HCT116 (cell line): Measurements from ENCODE around the gene SOX6. TPM values are rescaled to one million over a fixed set of nuclear protein-coding genes. Genes with fewer than 3 reads are reported as not detected.

Source experiments
- ATAC-seq: fragments of 200-7000 bp; cut with Tn5 transposase; 2 replicates; pipeline ENCODE4 v1.9.1; 2020; ENCODE audit warnings: mild to moderate bottlenecking, moderate library complexity
- BruUV-seq: library from RNA; stranded (reverse); fragments of 400-500 nt; replicated peaks from 2 replicates; lab custom pipeline; 2021; lab: Mats Ljungman, UMichigan
- CTCF ChIA-PET: fragments of 300-600 bp; sonication (Branson Sonifier 250); formaldehyde crosslinking; loops from one replicate; lab custom pipeline; 2021; ENCODE audit warnings: antibody characterized with exemption; lab: Charles Lee
- POLR2A ChIA-PET: fragments of 300-600, 350-600 bp; sonication (Branson Sonifier 250); formaldehyde crosslinking; loops from one replicate; lab custom pipeline; 2021; ENCODE audit warnings: antibody characterized with exemption; lab: Charles Lee
- RAD21 ChIA-PET, 2 experiments: fragments of 300-600 bp; sonication (Branson Sonifier 250); formaldehyde crosslinking; loops; one replicate each; lab custom pipeline; 2023; ENCODE audit warnings: low total read pairs in 2 of 2; ENCODE audit not compliant: uncharacterized antibody in 2 of 2, unreplicated experiment in 2 of 2, low non-redundant PET in 1 of 2; lab: Charles Lee
- DNase-seq: peaks from one replicate; pipeline ENCODE4 v3.0.0-alpha.2; 2010; ENCODE audit warnings: low read depth, low spot score
- H2AFZ ChIP-seq: fragments of 200-600 bp; shearing (Covaris generic), sonication (generic); 2 replicates; pipeline ENCODE4 v1.6.1; 2017; ENCODE audit warnings: low read depth, mixed run types, mixed read lengths, antibody characterized with exemption, low read length; ENCODE audit not compliant: poor library complexity, severe bottlenecking
- H3K27ac ChIP-seq: 2 replicates; pipeline ENCODE4 v1.5.1; 2012; ENCODE audit warnings: low read depth, low read length
- H3K27me3 ChIP-seq: fragments of 200-600 bp; sonication (generic); 2 replicates; pipeline ENCODE4 v1.6.1; 2016; ENCODE audit warnings: mixed run types, low read length, mixed read lengths; ENCODE audit not compliant: insufficient read depth
- H3K36me3 ChIP-seq, 2 experiments: fragments of 200-500 bp in 1 of 2; fragments of 200-600 bp in 1 of 2; sonication (Bioruptor generic) in 1 of 2; sonication (generic) in 1 of 2; 2 replicates each; pipeline versions ENCODE4 v1.5.1 to v1.6.1; 2014 to 2016; ENCODE audit warnings: low read length in 2 of 2, inconsistent platforms in 1 of 2, mixed read lengths in 1 of 2, mixed run types in 1 of 2; ENCODE audit not compliant: insufficient read depth in 2 of 2, control insufficient read depth in 1 of 2
- H3K4me1 ChIP-seq, 2 experiments: fragments of 200-600 bp in 1 of 2; sonication (generic) in 1 of 2; 2 replicates each; pipeline versions ENCODE4 v1.5.1 to v1.6.1; 2012 to 2017; ENCODE audit warnings: low read length in 2 of 2, inconsistent platforms in 1 of 2, mild to moderate bottlenecking in 1 of 2, mixed read lengths in 1 of 2, mixed run types in 1 of 2, moderate library complexity in 1 of 2; ENCODE audit not compliant: insufficient read depth in 2 of 2, control insufficient read depth in 1 of 2
- H3K4me2 ChIP-seq: fragments of 200-600 bp; sonication (generic); 2 replicates; pipeline ENCODE4 v1.6.1; 2017; ENCODE audit warnings: mixed run types, low read length, mixed read lengths
- H3K4me3 ChIP-seq, 2 experiments: fragments of 200-600 bp in 1 of 2; sonication (generic) in 1 of 2; replicated peaks in 1 of 2; 2 replicates each; pipeline ENCODE4 v1.5.1; 2011 to 2016; ENCODE audit warnings: low read length in 2 of 2, control low read depth in 1 of 2, low read depth in 1 of 2, mild to moderate bottlenecking in 1 of 2, mixed read lengths in 1 of 2, mixed run types in 1 of 2
- H3K79me2 ChIP-seq: fragments of 200-600 bp; sonication (generic); 2 replicates; pipeline ENCODE4 v1.6.1; 2017; ENCODE audit warnings: mild to moderate bottlenecking, mixed run types, low read length, moderate library complexity, mixed read lengths; ENCODE audit not compliant: insufficient read depth
- H3K9ac ChIP-seq: fragments of 200-600 bp; sonication (generic); 2 replicates; pipeline ENCODE4 v1.6.1; 2016; ENCODE audit warnings: low read length, mixed read lengths
- H3K9me2 ChIP-seq: fragments of 200-600 bp; sonication (generic), shearing (Covaris generic); 2 replicates; pipeline ENCODE4 v1.6.1; 2017; ENCODE audit warnings: mixed run types, mild to moderate bottlenecking, moderate library complexity; ENCODE audit not compliant: insufficient read depth
- H3K9me3 ChIP-seq, 2 experiments: fragments of 200-500 bp in 1 of 2; fragments of 200-600 bp in 1 of 2; sonication (Bioruptor generic) in 1 of 2; sonication (generic) in 1 of 2; 2 replicates each; pipeline ENCODE4 v1.6.1; 2014 to 2017; ENCODE audit warnings: low read length in 2 of 2, mixed read lengths in 2 of 2, inconsistent platforms in 1 of 2, low read depth in 1 of 2, mild to moderate bottlenecking in 1 of 2, mixed run types in 1 of 2, moderate library complexity in 1 of 2; ENCODE audit not compliant: control insufficient read depth in 1 of 2, insufficient read depth in 1 of 2
- H4K20me1 ChIP-seq: fragments of 200-600 bp; sonication (generic), shearing (Covaris generic); 2 replicates; pipeline ENCODE4 v1.6.1; 2017; ENCODE audit warnings: mixed run types, mild to moderate bottlenecking, moderate library complexity; ENCODE audit not compliant: insufficient read depth
- ATF3 ChIP-seq: IDR thresholded peaks from 2 replicates; pipeline ENCODE4 v1.6.1; 2012
- EGR1 ChIP-seq: IDR thresholded peaks from 2 replicates; pipeline ENCODE4 v1.6.1; 2012; ENCODE audit warnings: low read depth
- ELF1 ChIP-seq: IDR thresholded peaks from 2 replicates; pipeline ENCODE4 v1.6.1; 2012; ENCODE audit warnings: low read depth, borderline replicate concordance
- EZH2 ChIP-seq: fragments of 200-600 bp; sonication (generic); IDR thresholded peaks from 2 replicates; pipeline ENCODE4 v1.6.1; 2017; ENCODE audit warnings: antibody characterized with exemption, mixed run types
- JUND ChIP-seq: IDR thresholded peaks from 2 replicates; pipeline ENCODE4 v1.6.1; 2012
- MAX ChIP-seq: IDR thresholded peaks from 2 replicates; pipeline ENCODE4 v1.6.1; 2012
- POLR2AphosphoS5 ChIP-seq: IDR thresholded peaks from 2 replicates; pipeline ENCODE4 v1.6.1; 2011; ENCODE audit warnings: mild to moderate bottlenecking, low read depth, low read length, moderate library complexity
- RAD21 ChIP-seq: IDR thresholded peaks from 2 replicates; pipeline ENCODE4 v1.6.1; 2012; ENCODE audit warnings: low read depth, mild to moderate bottlenecking
- SRF ChIP-seq: IDR thresholded peaks from 2 replicates; pipeline ENCODE4 v1.6.1; 2012; ENCODE audit warnings: low read depth
- TCF7L2 ChIP-seq: IDR thresholded peaks from 2 replicates; pipeline ENCODE4 v1.7.0; 2011; ENCODE audit warnings: borderline replicate concordance, inconsistent platforms; ENCODE audit not compliant: insufficient read depth, insufficient read length; ENCODE audit errors: extremely low read depth
- ZFX ChIP-seq: fragments of 450-650 bp; IDR thresholded peaks from 2 replicates; pipeline ENCODE4 v1.6.1; 2017
- intact Hi-C: fragments of 100-400 bp; cut with micrococcal nuclease; formaldehyde crosslinking; loops from 2 replicates; pipeline ENCODE4 v1.10.0; 2022
- total RNA-seq: library from RNA; stranded (reverse); gene quantifications from one replicate; pipeline ENCODE4 v1.2.1, GENCODE V29; 2021; ENCODE audit not compliant: unreplicated experiment
- TF ChIP-seq, protein P1 (sequence below): IDR thresholded peaks from 2 replicates; pipeline ENCODE4 v1.6.1; 2012; ENCODE audit warnings: low read depth

SOX6 gene
- total RNA-seq, 1 experiment from 2014 or later, result 0.81 TPM

GRCh38 chr11:16336721-16337120 is 19.6 kb downstream of the SOX6 start:
- ATAC-seq, result no peak

More at GRCh38 chr11:16336721-16337120, 19.6 kb downstream of the SOX6 start:
- H3K79me2 ChIP-seq, result no peaks in the 10 kb centered on the region
- ChIA-PET RAD21 (no interaction called here), POLR2A (no interaction called here), CTCF (no interaction called here)
- H3K4me3 ChIP-seq, result no peak overlapping the region
- no peak overlapping the region for H3K9ac ChIP-seq
- no TSS peak for BruUV-seq
- intact Hi-C loops, result no loop called here
- H3K4me1 ChIP-seq, result no peaks in the 10 kb centered on the region
- TF ChIP-seq MAX (no peak), SRF (no peak), POLR2AphosphoS5 (no peak), ZFX (no peak), ATF3 (no peak), EGR1 (no peak), TCF7L2 (no peak), EZH2 (no peak), JUND (no peak), RAD21 (no peak), ELF1 (no peak)
- TF ChIP-seq, protein P1, sequence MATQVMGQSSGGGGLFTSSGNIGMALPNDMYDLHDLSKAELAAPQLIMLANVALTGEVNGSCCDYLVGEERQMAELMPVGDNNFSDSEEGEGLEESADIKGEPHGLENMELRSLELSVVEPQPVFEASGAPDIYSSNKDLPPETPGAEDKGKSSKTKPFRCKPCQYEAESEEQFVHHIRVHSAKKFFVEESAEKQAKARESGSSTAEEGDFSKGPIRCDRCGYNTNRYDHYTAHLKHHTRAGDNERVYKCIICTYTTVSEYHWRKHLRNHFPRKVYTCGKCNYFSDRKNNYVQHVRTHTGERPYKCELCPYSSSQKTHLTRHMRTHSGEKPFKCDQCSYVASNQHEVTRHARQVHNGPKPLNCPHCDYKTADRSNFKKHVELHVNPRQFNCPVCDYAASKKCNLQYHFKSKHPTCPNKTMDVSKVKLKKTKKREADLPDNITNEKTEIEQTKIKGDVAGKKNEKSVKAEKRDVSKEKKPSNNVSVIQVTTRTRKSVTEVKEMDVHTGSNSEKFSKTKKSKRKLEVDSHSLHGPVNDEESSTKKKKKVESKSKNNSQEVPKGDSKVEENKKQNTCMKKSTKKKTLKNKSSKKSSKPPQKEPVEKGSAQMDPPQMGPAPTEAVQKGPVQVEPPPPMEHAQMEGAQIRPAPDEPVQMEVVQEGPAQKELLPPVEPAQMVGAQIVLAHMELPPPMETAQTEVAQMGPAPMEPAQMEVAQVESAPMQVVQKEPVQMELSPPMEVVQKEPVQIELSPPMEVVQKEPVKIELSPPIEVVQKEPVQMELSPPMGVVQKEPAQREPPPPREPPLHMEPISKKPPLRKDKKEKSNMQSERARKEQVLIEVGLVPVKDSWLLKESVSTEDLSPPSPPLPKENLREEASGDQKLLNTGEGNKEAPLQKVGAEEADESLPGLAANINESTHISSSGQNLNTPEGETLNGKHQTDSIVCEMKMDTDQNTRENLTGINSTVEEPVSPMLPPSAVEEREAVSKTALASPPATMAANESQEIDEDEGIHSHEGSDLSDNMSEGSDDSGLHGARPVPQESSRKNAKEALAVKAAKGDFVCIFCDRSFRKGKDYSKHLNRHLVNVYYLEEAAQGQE, result no peak
- H3K9me3 ChIP-seq, result no peaks in the 10 kb centered on the region
- H3K27ac ChIP-seq, result no peak overlapping the region
- DNase-seq, result no peak
- H4K20me1 ChIP-seq, result no peaks in the 10 kb centered on the region
- 0 out of 2 replicates have a peak, but pooled peaks cover 3% of the 10 kb centered on the region for H3K27me3 ChIP-seq
- H2AFZ ChIP-seq, result no peak overlapping the region
- H3K36me3 ChIP-seq, result no peaks in the 10 kb centered on the region
- no peaks in the 10 kb centered on the region for H3K9me2 ChIP-seq
- no peak overlapping the region for H3K4me2 ChIP-seq
